ENCODE measurements around the gene JUN.

- TF ChIP-seq CTCF (conservative IDR thresholded peaks at IDR 0.05; ENCODE audit: low read length) (no peak), EZH2phosphoT487 (IDR thresholded peaks at IDR 0.05; ENCODE audit: borderline replicate concordance) (no peak)
Measured at GRCh38 chr1:58765006-58765405, 18.8 kb downstream of the JUN start.

Measured in Loucy (cell line).